Progenitor cell of endocrine pancreas (in vitro differentiated cells): ENCODE data around the gene ID1. TPM values are rescaled to one million over a fixed set of nuclear protein-coding genes. Genes with fewer than 3 reads are reported as not detected.
"Not testable (repeated sequence)": the region's sequence is repeated elsewhere in the genome, so short reads cannot be mapped to it uniquely, and the experiment has no call there.

Experiments used
- DNase-seq: peaks from one replicate; pipeline ENCODE4 v3.0.0; 2021; ENCODE audit warnings: low spot score; ENCODE audit not compliant: unreplicated experiment
- H3K27ac Mint-ChIP-seq: 2 replicates; pipeline ENCODE4 v1.8.0; 2021; ENCODE audit warnings: mild to moderate bottlenecking, moderate library complexity, mixed read lengths
- H3K27me3 Mint-ChIP-seq: 2 replicates; pipeline ENCODE4 v1.8.0; 2021; ENCODE audit warnings: mixed read lengths
- H3K36me3 Mint-ChIP-seq: 2 replicates; pipeline ENCODE4 v1.8.0; 2022; ENCODE audit warnings: mixed read lengths; ENCODE audit not compliant: insufficient read depth
- H3K4me1 Mint-ChIP-seq: 2 replicates; pipeline ENCODE4 v1.8.0; 2021; ENCODE audit warnings: low read depth, mixed read lengths
- H3K4me3 Mint-ChIP-seq: 2 replicates; pipeline ENCODE4 v1.8.0; 2021; ENCODE audit warnings: low read depth, mild to moderate bottlenecking, moderate library complexity, mixed read lengths
- H3K9me3 Mint-ChIP-seq: 2 replicates; pipeline ENCODE4 v1.8.0; 2021; ENCODE audit warnings: low read depth, mixed read lengths
- total RNA-seq: library from RNA; stranded (reverse); gene quantifications from 2 replicates; pipeline ENCODE4 v1.2.1, GENCODE V29; 2021
- TF ChIP-seq, protein P1 (sequence below): fragments of 200-600 bp; sonication (generic); IDR thresholded peaks from one replicate; pipeline ENCODE4 v1.5.0; 2021; ENCODE audit warnings: antibody characterized with exemption, mild to moderate bottlenecking; ENCODE audit not compliant: unreplicated experiment

ID1 gene
- total RNA-seq, 1 donor from 2014 or later = 322 TPM

DNA sequence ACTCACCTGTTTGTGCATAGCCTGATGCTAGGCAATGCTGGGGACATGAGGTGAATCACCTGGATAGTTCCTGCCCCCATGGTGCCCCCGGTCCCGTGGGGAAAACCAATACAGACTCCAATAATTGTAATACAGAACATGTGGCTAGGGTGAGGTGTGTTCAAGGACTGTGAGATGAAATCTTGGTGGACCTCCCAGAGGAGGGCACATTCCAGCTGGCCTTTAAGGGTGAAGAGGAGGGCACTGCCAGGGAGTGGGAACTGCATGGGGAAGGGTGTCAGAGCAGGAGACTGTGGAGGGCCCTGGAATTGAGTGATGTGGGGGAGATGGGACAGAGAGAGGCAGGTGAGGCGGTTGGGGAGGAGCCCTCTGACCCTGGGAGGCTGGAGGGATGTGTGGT lies 35.2 kb downstream of the ID1 start:
- Mint-ChIP-seq H3K9me3 (no peaks in the 10 kb centered on the region), H3K36me3 (no peaks in the 10 kb centered on the region), H3K27me3 (peaks cover 3% of the 10 kb centered on the region), H3K4me3 (no peak overlapping the region), H3K4me1 (no peaks in the 10 kb centered on the region), H3K27ac (no peak overlapping the region)
- TF ChIP-seq, protein P1, sequence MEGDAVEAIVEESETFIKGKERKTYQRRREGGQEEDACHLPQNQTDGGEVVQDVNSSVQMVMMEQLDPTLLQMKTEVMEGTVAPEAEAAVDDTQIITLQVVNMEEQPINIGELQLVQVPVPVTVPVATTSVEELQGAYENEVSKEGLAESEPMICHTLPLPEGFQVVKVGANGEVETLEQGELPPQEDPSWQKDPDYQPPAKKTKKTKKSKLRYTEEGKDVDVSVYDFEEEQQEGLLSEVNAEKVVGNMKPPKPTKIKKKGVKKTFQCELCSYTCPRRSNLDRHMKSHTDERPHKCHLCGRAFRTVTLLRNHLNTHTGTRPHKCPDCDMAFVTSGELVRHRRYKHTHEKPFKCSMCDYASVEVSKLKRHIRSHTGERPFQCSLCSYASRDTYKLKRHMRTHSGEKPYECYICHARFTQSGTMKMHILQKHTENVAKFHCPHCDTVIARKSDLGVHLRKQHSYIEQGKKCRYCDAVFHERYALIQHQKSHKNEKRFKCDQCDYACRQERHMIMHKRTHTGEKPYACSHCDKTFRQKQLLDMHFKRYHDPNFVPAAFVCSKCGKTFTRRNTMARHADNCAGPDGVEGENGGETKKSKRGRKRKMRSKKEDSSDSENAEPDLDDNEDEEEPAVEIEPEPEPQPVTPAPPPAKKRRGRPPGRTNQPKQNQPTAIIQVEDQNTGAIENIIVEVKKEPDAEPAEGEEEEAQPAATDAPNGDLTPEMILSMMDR = no peak
- DNase-seq = no peak

DNA sequence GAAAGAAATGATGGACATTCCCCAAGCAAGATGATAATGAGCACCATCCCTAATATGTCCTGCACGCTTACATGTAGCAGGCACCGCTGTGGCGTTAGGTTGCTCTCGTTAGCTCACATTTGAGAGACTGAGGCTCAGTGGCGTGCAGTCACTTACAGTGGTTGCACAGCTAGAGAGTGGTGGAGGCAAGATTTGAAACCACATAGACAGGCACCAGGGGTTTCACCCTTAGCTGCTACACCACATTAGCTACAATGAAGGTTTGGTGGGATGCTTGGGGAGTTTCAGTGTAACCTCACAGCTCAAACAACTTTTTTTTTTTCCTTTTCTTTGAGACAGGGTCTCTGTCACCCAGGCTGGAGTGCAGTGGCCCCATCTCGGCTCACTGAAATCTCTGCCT lies 36.3 kb downstream of the ID1 start:
- no peak for DNase-seq
- H3K4me3 Mint-ChIP-seq = no peak overlapping the region
- peak overlapping the region; percentile 74 for H3K27ac Mint-ChIP-seq
- H3K9me3 Mint-ChIP-seq = no peaks in the 10 kb centered on the region
- TF ChIP-seq, protein P1 = no peak
- no peaks in the 10 kb centered on the region for H3K36me3 Mint-ChIP-seq
- peaks cover 3% of the 10 kb centered on the region for H3K27me3 Mint-ChIP-seq
- no peaks in the 10 kb centered on the region for H3K4me1 Mint-ChIP-seq

DNA sequence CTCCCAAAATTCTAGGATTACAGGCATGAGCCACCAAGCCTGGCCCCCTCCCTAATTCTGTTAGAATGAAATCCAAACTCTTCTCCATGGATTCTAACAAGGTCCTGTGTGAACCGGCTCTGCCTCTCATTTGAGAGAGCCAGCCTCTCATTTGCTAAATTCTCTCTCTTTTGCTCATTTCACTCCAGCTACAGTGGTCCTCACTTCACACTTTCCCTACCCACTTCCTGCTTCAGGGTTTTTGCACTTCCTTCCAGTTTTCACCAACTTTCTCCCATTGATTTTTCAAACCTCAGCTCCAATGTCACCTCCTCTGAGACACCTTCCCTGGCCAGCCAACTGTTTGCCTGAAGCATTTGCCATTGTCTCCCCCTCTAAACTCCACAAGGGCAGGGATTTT lies 37.7 kb downstream of the ID1 start:
- TF ChIP-seq, protein P1 = no peak

DNA sequence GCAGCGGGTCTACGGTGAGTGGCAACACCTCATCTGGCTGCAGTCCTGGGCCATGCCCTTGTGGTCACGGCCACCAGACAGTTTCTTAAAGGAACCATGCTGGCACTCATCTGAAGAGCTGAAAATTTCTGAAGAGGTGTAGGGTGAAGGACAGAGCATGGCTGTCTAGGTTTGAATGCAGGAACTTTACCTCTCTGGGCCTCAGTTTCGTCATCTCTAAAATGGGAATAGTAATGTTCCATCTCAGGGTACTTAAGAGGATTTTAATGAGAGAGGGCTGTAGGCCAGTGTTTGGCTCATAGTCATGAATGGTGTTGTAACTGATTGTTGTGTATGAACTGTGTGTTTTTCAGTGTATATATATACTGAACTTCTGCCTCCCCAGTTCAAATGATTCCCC lies 38.4 kb downstream of the ID1 start:
- TF ChIP-seq, protein P1 = no peak
- Mint-ChIP-seq H3K27ac (no peak overlapping the region), H3K27me3 (peaks cover 3% of the 10 kb centered on the region), H3K4me1 (no peaks in the 10 kb centered on the region), H3K36me3 (no peaks in the 10 kb centered on the region), H3K4me3 (no peak overlapping the region), H3K9me3 (no peaks in the 10 kb centered on the region)
- DNase-seq = no peak

More for the DNA sequence above, 37.7 kb downstream of the ID1 start:
- DNase-seq = no peak
- H3K27me3 Mint-ChIP-seq = peaks cover 3% of the 10 kb centered on the region
- H3K4me1 Mint-ChIP-seq = no peaks in the 10 kb centered on the region
- H3K4me3 Mint-ChIP-seq = no peak overlapping the region
- no peak overlapping the region for H3K27ac Mint-ChIP-seq
- H3K36me3 Mint-ChIP-seq = no peaks in the 10 kb centered on the region
- no peaks in the 10 kb centered on the region for H3K9me3 Mint-ChIP-seq

DNA sequence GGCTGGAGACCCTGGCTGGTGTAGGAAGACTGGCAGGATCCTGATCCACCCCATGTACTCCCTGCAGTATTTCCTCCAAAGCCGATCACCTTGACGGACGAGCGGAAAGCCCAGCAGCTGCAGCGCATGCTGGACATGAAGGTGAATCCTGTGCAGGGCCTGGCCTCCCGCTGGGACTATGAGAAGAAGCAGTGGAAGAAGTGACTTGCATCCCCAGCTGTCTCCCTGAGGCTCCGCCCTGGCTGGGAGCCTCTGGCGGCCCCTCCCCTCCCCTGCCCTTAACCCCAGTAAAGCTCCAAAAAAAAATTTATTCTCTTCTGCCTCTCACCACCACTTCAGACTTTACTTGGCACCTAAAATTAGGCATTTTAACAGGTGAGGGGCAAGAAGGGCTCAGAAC lies 39.6 kb downstream of the ID1 start:
- H3K27ac Mint-ChIP-seq = no peak overlapping the region
- peaks cover 3% of the 10 kb centered on the region for H3K27me3 Mint-ChIP-seq
- no peaks in the 10 kb centered on the region for H3K9me3 Mint-ChIP-seq

DNA sequence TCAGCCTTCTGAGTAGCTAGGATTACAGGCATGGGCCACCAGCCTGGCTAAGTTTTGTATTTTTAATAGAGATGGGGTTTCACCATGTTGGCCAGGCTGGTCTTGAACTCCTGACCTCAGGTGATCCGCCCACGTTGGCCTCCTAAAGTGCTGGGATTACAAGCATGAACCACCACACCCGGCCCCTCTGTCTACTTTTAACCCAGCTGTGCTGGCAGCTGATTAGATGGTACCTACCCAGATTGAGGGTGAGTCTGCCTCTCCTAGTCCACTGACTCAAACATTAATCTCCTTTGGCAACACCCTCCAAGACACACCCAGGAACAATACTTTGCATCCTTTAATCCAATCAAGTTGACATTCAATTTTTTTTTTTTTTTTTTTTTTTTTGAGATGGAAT lies 43.0 kb downstream of the ID1 start:
- H3K27ac Mint-ChIP-seq, H3K4me1 Mint-ChIP-seq, H3K9me3 Mint-ChIP-seq, H3K36me3 Mint-ChIP-seq, DNase-seq, H3K27me3 Mint-ChIP-seq, H3K4me3 Mint-ChIP-seq: not testable (repeated sequence)

More for the DNA sequence above, 39.6 kb downstream of the ID1 start:
- H3K4me1 Mint-ChIP-seq = no peaks in the 10 kb centered on the region
- no peaks in the 10 kb centered on the region for H3K36me3 Mint-ChIP-seq
- TF ChIP-seq, protein P1 = no peak
- no peak overlapping the region for H3K4me3 Mint-ChIP-seq
- no peak for DNase-seq
